ENCODE data around the gene MESP2.

DNA sequence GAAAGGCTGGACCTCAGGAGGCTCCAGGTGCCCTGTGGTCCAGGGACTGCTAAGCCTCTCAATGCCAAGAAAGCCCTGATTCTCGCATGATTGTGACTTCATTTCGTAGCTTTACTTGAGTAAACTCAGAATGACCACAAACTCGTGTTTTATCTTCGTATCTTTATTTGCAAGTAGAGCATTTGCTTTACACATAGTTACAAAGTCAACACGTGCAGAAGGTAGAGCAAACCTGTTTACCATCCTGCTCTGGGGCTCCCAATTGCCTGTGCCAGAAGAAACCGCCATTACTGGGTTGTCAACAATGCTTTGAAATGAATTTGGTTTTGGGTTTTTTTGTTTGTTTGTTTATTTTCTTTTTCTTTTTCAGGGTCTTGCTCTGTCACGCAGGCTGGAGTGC is 19.2 kb upstream of the MESP2 start:
- TF ChIP-seq, protein P1, sequence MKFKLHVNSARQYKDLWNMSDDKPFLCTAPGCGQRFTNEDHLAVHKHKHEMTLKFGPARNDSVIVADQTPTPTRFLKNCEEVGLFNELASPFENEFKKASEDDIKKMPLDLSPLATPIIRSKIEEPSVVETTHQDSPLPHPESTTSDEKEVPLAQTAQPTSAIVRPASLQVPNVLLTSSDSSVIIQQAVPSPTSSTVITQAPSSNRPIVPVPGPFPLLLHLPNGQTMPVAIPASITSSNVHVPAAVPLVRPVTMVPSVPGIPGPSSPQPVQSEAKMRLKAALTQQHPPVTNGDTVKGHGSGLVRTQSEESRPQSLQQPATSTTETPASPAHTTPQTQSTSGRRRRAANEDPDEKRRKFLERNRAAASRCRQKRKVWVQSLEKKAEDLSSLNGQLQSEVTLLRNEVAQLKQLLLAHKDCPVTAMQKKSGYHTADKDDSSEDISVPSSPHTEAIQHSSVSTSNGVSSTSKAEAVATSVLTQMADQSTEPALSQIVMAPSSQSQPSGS (CRISPR knock-in tag; IDR thresholded peaks at IDR 0.05): no peak
- no peak for TF ChIP-seq FOXK1 (CRISPR knock-in tag; IDR thresholded peaks at IDR 0.05; ENCODE audit: borderline replicate concordance, low read depth)
- TF ChIP-seq, protein P2, sequence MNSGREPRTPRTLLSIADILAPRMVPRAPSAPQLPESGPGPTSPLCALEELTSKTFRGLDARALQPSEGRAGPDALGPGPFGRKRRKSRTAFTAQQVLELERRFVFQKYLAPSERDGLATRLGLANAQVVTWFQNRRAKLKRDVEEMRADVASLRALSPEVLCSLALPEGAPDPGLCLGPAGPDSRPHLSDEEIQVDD (CRISPR knock-in tag; IDR thresholded peaks at IDR 0.05; ENCODE audit: borderline replicate concordance): no peak
- TF ChIP-seq HNF4A (CRISPR knock-in tag; IDR thresholded peaks at IDR 0.05): peak; percentile 9; the same call in 1 of the 2 replicates
- no peak for TF ChIP-seq REPIN1 (CRISPR knock-in tag; IDR thresholded peaks at IDR 0.05; ENCODE audit: borderline replicate concordance, low read depth)
- no peak for TF ChIP-seq POLR2A (IDR thresholded peaks at IDR 0.05; ENCODE audit: insufficient read depth in 1 of 2, low read depth in 2 of 2, low read length in 2 of 2)
- TF ChIP-seq ZNF382 (CRISPR knock-in tag; IDR thresholded peaks at IDR 0.05; ENCODE audit: borderline replicate concordance): no peak
